HepG2 (cell line): Measurements from ENCODE around the gene NOXO1. TPM values are rescaled to one million over a fixed set of nuclear protein-coding genes. Genes with fewer than 3 reads are reported as not detected.

Experiments
- CAMTA2 ChIP-seq: sonication (generic); formaldehyde crosslinking; IDR thresholded peaks from 2 replicates; pipeline ENCODE4 v1.4.0; 2020; ENCODE audit warnings: mild to moderate bottlenecking, missing genetic modification reagents, borderline replicate concordance
- CBFB ChIP-seq: sonication (generic); formaldehyde crosslinking; IDR thresholded peaks from 2 replicates; pipeline ENCODE4 v1.4.0; 2020; ENCODE audit warnings: missing genetic modification reagents
- ESRRA ChIP-seq: sonication (generic); formaldehyde crosslinking; IDR thresholded peaks from 2 replicates; pipeline ENCODE4 v1.5.1; 2020; ENCODE audit warnings: mild to moderate bottlenecking, low read depth, missing genetic modification reagents
- FOSL1 ChIP-seq: sonication (generic); formaldehyde crosslinking; IDR thresholded peaks from 2 replicates; pipeline ENCODE4 v1.9.0; 2021; ENCODE audit warnings: missing genetic modification reagents, borderline replicate concordance
- POLR2AphosphoS5 ChIP-seq: IDR thresholded peaks from 2 replicates; pipeline ENCODE4 v1.6.1; 2012; ENCODE audit warnings: low read depth, low read length
- SAP130 ChIP-seq: IDR thresholded peaks from 2 replicates; pipeline ENCODE4 v1.6.1; 2016; ENCODE audit warnings: low read depth
- SNAI1 ChIP-seq: sonication (generic); formaldehyde crosslinking; IDR thresholded peaks from 2 replicates; pipeline ENCODE4 v1.5.0; 2020; ENCODE audit warnings: mild to moderate bottlenecking, missing genetic modification reagents, borderline replicate concordance
- SOX6 ChIP-seq, 2 experiments: fragments of 450-650 bp in 1 of 2; sonication (generic) in 1 of 2; formaldehyde crosslinking in 1 of 2; IDR thresholded peaks; 2 replicates each; pipeline versions ENCODE4 v1.4.0 to v1.6.1; 2017 to 2020; ENCODE audit warnings: antibody characterized with exemption in 1 of 2, mild to moderate bottlenecking in 1 of 2, missing genetic modification reagents in 1 of 2
- SPEN ChIP-seq: sonication (generic); formaldehyde crosslinking; IDR thresholded peaks from 2 replicates; pipeline ENCODE4 v1.5.1; 2020; ENCODE audit warnings: low read depth, mild to moderate bottlenecking, missing genetic modification reagents
- ZNF382 ChIP-seq: sonication (generic); formaldehyde crosslinking; IDR thresholded peaks from 2 replicates; pipeline ENCODE4 v1.5.0; 2020; ENCODE audit warnings: missing genetic modification reagents, mild to moderate bottlenecking, borderline replicate concordance
- ZNF746 ChIP-seq: sonication (generic); formaldehyde crosslinking; IDR thresholded peaks from 2 replicates; pipeline ENCODE4 v1.8.0; 2022; ENCODE audit warnings: mild to moderate bottlenecking, missing genetic modification reagents
- polyA plus RNA-seq, 8 experiments: library from polyadenylated mRNA; depleted of rRNA in 3 of 8; stranded (reverse) in 7 of 8; unstranded in 1 of 8; fragments of >200 nt; fragmentation: Illumina TruSeq in 4 of 8; extraction: Trizol in 4 of 8; gene quantifications; 2 replicates each; pipeline versions ENCODE4 v1.2.1 to v1.2.3, GENCODE V29; 2011 to 2016; ENCODE audit warnings: low read depth in 4 of 8, missing spikeins in 1 of 8, mixed read lengths in 1 of 8; ENCODE audit not compliant: insufficient read depth in 1 of 8
- total RNA-seq, 5 experiments: library from RNA; depleted of rRNA; stranded (reverse); fragments of >200 nt; fragmentation: Illumina TruSeq; extraction: Trizol; gene quantifications; 2 replicates each; pipeline ENCODE4 v1.2.3, GENCODE V29; 2016; ENCODE audit warnings: low read depth in 1 of 5
- TF ChIP-seq, protein P1 (sequence below): sonication (generic); formaldehyde crosslinking; IDR thresholded peaks from 2 replicates; pipeline ENCODE4 v1.9.0; 2022; ENCODE audit warnings: missing genetic modification reagents, mild to moderate bottlenecking, borderline replicate concordance
- TF ChIP-seq, protein P2 (sequence below): sonication (generic); formaldehyde crosslinking; IDR thresholded peaks from 2 replicates; pipeline ENCODE4 v1.4.0; 2020; ENCODE audit warnings: missing genetic modification reagents, low read depth, mild to moderate bottlenecking, borderline replicate concordance
- TF ChIP-seq, protein P3 (sequence below): sonication (generic); formaldehyde crosslinking; IDR thresholded peaks from 2 replicates; pipeline ENCODE4 v1.5.1; 2020; ENCODE audit warnings: missing genetic modification reagents, mild to moderate bottlenecking, borderline replicate concordance
- TF ChIP-seq, protein P4 (sequence below): sonication (generic); formaldehyde crosslinking; conservative IDR thresholded peaks from 2 replicates; pipeline ENCODE4 v1.8.1; 2023; ENCODE audit warnings: missing genetic modification reagents
- TF ChIP-seq, protein P5 (sequence below): sonication (generic); IDR thresholded peaks from 2 replicates; pipeline ENCODE4 v1.6.1; 2016; ENCODE audit warnings: low read depth, borderline replicate concordance
- TF ChIP-seq, protein P6 (sequence below): sonication (generic); formaldehyde crosslinking; IDR thresholded peaks from 2 replicates; pipeline ENCODE4 v1.4.0; 2020; ENCODE audit warnings: missing genetic modification reagents, borderline replicate concordance

Gene NOXO1
- total and polyA plus RNA-seq, 2 of the 13 experiments (the other 11 are each of a cell fraction or from before 2014, with no cell fraction given) = 0.69 to 1.4 TPM

DNA sequence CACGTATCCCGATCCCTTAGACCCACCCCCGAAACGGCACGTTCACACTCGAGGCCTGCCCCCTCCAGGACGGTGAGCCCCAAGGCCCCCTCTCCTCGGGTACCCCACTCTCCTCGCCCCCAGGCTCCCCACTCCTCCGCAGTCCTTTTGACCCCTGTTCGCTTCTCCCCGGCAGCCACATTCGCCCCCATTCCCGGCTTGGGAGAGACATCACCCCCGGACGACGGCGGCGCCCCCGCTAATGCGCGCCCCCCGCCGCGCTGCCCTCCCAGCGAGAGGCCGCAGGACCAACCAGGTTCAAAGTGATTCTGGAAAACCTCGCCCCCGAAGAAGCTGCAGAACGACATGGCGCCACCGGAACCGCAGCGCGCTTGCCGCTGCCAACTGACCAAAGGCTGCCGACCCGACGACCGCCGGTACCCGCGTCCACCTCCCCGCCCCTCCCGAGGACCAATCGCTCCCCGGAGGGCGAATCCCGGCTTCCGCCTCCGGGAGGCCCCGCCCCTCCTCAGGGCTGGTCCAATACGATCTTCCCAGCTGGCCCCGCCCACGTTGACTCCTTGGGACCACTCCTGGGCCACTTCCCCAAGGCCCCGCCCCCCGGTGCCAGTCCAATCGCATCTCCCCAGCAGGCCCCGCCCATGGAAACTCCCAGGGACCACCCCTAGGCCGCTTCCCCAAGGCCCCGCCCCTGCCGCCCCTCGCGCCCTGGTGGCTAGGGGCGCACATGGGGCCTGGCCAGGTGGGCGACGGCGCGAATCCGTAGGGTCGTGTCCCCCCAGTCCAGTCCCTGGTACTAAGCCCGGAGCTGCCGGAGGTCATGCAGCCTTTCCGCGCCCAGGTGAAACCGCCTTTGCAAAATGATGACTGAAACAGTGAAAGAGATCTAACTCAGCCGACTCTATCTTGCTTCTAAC, 38.2 kb downstream of the NOXO1 start, which contains the start of gene MSRB1 (continued):
- TF ChIP-seq, protein P1, sequence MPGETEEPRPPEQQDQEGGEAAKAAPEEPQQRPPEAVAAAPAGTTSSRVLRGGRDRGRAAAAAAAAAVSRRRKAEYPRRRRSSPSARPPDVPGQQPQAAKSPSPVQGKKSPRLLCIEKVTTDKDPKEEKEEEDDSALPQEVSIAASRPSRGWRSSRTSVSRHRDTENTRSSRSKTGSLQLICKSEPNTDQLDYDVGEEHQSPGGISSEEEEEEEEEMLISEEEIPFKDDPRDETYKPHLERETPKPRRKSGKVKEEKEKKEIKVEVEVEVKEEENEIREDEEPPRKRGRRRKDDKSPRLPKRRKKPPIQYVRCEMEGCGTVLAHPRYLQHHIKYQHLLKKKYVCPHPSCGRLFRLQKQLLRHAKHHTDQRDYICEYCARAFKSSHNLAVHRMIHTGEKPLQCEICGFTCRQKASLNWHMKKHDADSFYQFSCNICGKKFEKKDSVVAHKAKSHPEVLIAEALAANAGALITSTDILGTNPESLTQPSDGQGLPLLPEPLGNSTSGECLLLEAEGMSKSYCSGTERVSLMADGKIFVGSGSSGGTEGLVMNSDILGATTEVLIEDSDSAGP (CRISPR knock-in tag) = peak; percentile 71; the same call in 1 of the 2 replicates
- TF ChIP-seq ESRRA (CRISPR knock-in tag) (peak; percentile 56; the same call in 1 of the 2 replicates), CAMTA2 (CRISPR knock-in tag) (no peak), POLR2AphosphoS5 (peak; percentile 94), SNAI1 (CRISPR knock-in tag) (0 out of 2 replicates have a peak, but pooled peaks have one; percentile 77), CBFB (CRISPR knock-in tag) (0 out of 2 replicates have a peak, but pooled peaks have one; percentile 21), ZNF382 (no peak), SPEN (CRISPR knock-in tag) (peak; percentile 48; the same call in 1 of the 2 replicates), FOSL1 (CRISPR knock-in tag) (no peak), SAP130 (CRISPR knock-in tag) (peak; percentile 96), SOX6 (IDR thresholded peaks at IDR 0.05) (no peak), SOX6 (CRISPR knock-in tag; IDR thresholded peaks at IDR 0.05) (peak; percentile 40; the same call in 1 of the 2 replicates), ZNF746 (CRISPR knock-in tag) (no peak)
- TF ChIP-seq, protein P2, sequence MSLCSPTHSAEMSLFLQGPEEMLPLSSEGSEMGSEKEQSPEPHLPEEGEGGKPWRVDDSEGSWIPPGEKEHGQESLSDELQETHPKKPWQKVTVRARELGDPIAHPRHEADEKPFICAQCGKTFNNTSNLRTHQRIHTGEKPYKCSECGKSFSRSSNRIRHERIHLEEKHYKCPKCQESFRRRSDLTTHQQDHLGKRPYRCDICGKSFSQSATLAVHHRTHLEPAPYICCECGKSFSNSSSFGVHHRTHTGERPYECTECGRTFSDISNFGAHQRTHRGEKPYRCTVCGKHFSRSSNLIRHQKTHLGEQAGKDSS (CRISPR knock-in tag) = peak; percentile 79; the same call in 1 of the 2 replicates
- TF ChIP-seq, protein P3, sequence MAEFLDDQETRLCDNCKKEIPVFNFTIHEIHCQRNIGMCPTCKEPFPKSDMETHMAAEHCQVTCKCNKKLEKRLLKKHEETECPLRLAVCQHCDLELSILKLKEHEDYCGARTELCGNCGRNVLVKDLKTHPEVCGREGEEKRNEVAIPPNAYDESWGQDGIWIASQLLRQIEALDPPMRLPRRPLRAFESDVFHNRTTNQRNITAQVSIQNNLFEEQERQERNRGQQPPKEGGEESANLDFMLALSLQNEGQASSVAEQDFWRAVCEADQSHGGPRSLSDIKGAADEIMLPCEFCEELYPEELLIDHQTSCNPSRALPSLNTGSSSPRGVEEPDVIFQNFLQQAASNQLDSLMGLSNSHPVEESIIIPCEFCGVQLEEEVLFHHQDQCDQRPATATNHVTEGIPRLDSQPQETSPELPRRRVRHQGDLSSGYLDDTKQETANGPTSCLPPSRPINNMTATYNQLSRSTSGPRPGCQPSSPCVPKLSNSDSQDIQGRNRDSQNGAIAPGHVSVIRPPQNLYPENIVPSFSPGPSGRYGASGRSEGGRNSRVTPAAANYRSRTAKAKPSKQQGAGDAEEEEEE (CRISPR knock-in tag) = no peak
- TF ChIP-seq, protein P4, sequence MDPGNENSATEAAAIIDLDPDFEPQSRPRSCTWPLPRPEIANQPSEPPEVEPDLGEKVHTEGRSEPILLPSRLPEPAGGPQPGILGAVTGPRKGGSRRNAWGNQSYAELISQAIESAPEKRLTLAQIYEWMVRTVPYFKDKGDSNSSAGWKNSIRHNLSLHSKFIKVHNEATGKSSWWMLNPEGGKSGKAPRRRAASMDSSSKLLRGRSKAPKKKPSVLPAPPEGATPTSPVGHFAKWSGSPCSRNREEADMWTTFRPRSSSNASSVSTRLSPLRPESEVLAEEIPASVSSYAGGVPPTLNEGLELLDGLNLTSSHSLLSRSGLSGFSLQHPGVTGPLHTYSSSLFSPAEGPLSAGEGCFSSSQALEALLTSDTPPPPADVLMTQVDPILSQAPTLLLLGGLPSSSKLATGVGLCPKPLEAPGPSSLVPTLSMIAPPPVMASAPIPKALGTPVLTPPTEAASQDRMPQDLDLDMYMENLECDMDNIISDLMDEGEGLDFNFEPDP (CRISPR knock-in tag) = no peak
- TF ChIP-seq, protein P5, sequence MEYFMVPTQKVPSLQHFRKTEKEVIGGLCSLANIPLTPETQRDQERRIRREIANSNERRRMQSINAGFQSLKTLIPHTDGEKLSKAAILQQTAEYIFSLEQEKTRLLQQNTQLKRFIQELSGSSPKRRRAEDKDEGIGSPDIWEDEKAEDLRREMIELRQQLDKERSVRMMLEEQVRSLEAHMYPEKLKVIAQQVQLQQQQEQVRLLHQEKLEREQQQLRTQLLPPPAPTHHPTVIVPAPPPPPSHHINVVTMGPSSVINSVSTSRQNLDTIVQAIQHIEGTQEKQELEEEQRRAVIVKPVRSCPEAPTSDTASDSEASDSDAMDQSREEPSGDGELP = no peak
- TF ChIP-seq, protein P6, sequence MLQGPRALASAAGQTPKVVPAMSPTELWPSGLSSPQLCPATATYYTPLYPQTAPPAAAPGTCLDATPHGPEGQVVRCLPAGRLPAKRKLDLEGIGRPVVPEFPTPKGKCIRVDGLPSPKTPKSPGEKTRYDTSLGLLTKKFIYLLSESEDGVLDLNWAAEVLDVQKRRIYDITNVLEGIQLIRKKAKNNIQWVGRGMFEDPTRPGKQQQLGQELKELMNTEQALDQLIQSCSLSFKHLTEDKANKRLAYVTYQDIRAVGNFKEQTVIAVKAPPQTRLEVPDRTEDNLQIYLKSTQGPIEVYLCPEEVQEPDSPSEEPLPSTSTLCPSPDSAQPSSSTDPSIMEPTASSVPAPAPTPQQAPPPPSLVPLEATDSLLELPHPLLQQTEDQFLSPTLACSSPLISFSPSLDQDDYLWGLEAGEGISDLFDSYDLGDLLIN (CRISPR knock-in tag) = no peak; the same call in 1 of the 2 replicates
